ENCODE results near the gene ZSCAN5C.
"Not testable (repeated sequence)": the region's sequence is repeated elsewhere in the genome, so short reads cannot be mapped to it uniquely, and the experiment has no call there.

DNA sequence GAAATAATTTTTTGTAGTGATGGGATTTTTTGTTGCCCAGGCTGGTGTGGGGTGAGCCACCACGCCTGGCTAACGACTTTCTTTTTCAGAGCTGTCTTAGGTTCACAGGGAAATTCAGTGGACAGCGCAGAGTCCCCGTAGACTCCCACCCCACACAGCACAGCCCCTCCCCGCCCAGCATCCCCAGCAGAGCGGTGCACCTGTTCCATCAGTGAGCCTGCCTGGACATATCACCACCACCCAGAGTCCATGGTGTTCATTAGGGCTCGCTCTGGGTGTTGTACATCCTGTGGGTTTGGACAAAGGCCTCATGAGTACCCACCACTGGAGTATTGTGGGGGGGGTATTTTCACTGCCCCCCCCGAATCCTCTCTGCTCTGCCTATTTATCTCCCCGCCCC lies 8.0 kb downstream of the ZSCAN5C start:
- TF ChIP-seq, protein P1, sequence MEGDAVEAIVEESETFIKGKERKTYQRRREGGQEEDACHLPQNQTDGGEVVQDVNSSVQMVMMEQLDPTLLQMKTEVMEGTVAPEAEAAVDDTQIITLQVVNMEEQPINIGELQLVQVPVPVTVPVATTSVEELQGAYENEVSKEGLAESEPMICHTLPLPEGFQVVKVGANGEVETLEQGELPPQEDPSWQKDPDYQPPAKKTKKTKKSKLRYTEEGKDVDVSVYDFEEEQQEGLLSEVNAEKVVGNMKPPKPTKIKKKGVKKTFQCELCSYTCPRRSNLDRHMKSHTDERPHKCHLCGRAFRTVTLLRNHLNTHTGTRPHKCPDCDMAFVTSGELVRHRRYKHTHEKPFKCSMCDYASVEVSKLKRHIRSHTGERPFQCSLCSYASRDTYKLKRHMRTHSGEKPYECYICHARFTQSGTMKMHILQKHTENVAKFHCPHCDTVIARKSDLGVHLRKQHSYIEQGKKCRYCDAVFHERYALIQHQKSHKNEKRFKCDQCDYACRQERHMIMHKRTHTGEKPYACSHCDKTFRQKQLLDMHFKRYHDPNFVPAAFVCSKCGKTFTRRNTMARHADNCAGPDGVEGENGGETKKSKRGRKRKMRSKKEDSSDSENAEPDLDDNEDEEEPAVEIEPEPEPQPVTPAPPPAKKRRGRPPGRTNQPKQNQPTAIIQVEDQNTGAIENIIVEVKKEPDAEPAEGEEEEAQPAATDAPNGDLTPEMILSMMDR (IDR thresholded peaks at IDR 0.05): not testable (repeated sequence)
- not testable (repeated sequence) for TF ChIP-seq POLR2A (IDR thresholded peaks at IDR 0.05)

Data from vagina (tissue), 2 donors.